WTC11 (cell line): ENCODE measurements around the gene SH2D4B. TPM values are rescaled to one million over a fixed set of nuclear protein-coding genes. Genes with fewer than 3 reads are reported as not detected.

Experiments
- ATAC-seq: fragments of 200-7000 bp; cut with Tn5 transposase; 2 replicates; pipeline ENCODE4 v1.10.0; 2021; ENCODE audit warnings: mild to moderate bottlenecking, moderate library complexity
- CTCF ChIA-PET: fragments of 300-600 bp; sonication (Branson Sonifier 250); formaldehyde crosslinking; loops from one replicate; lab custom pipeline; 2021; ENCODE audit warnings: antibody characterized with exemption; lab: Charles Lee
- POLR2A ChIA-PET: fragments of 350-600 bp; sonication (Branson Sonifier 250); formaldehyde crosslinking; loops from one replicate; lab custom pipeline; 2021; ENCODE audit warnings: antibody characterized with exemption; lab: Charles Lee
- DNase-seq: peaks from one replicate; pipeline ENCODE4 v3.0.0; 2021; ENCODE audit warnings: low spot score
- H3K27ac Mint-ChIP-seq: 2 replicates; pipeline ENCODE4 v1.8.0; 2021; ENCODE audit warnings: mixed read lengths
- H3K27me3 Mint-ChIP-seq: 2 replicates; pipeline ENCODE4 v1.8.0; 2021; ENCODE audit warnings: low read depth, mild to moderate bottlenecking, moderate library complexity, mixed read lengths
- H3K36me3 Mint-ChIP-seq: 2 replicates; pipeline ENCODE4 v1.8.0; 2021; ENCODE audit warnings: mixed read lengths
- H3K4me1 Mint-ChIP-seq: 2 replicates; pipeline ENCODE4 v1.8.0; 2022; ENCODE audit warnings: mixed read lengths
- H3K4me3 Mint-ChIP-seq: 2 replicates; pipeline ENCODE4 v1.8.0; 2021; ENCODE audit warnings: mild to moderate bottlenecking, moderate library complexity, mixed read lengths
- H3K9me3 Mint-ChIP-seq: 2 replicates; pipeline ENCODE4 v1.8.0; 2021; ENCODE audit warnings: mixed read lengths
- ETV6 ChIP-seq: sonication (generic); formaldehyde crosslinking; IDR thresholded peaks from 2 replicates; pipeline ENCODE4 v1.8.1; 2022; ENCODE audit warnings: mild to moderate bottlenecking, missing genetic modification reagents
- FOXK1 ChIP-seq: sonication (generic); formaldehyde crosslinking; IDR thresholded peaks from 2 replicates; pipeline ENCODE4 v1.8.0; 2022; ENCODE audit warnings: mild to moderate bottlenecking, moderate library complexity, missing genetic modification reagents
- GRHL2 ChIP-seq: fragments of 250-450 bp; sonication (Bioruptor Pico); IDR thresholded peaks from 2 replicates; pipeline ENCODE4 v1.8.0; 2022; ENCODE audit warnings: mild to moderate bottlenecking, moderate library complexity; ENCODE audit not compliant: insufficient replicate concordance, severe bottlenecking
- IRF1 ChIP-seq: sonication (generic); formaldehyde crosslinking; IDR thresholded peaks from 2 replicates; pipeline ENCODE4 v1.8.0; 2023; ENCODE audit warnings: missing genetic modification reagents
- JAZF1 ChIP-seq: fragments of 250-450 bp; sonication (Bioruptor Pico); IDR thresholded peaks from 2 replicates; pipeline ENCODE4 v1.9.0; 2021; ENCODE audit warnings: moderate library complexity, mild to moderate bottlenecking, inconsistent platforms
- NR2C2 ChIP-seq: sonication (generic); formaldehyde crosslinking; IDR thresholded peaks from 2 replicates; pipeline ENCODE4 v1.8.0; 2022; ENCODE audit warnings: mild to moderate bottlenecking, missing genetic modification reagents
- SMAD3 ChIP-seq: sonication (generic); formaldehyde crosslinking; IDR thresholded peaks from 2 replicates; pipeline ENCODE4 v1.8.0; 2022; ENCODE audit warnings: missing genetic modification reagents, mild to moderate bottlenecking, borderline replicate concordance
- SOX15 ChIP-seq: fragments of 250-450 bp; sonication (Bioruptor Pico); IDR thresholded peaks from 2 replicates; pipeline ENCODE4 v1.9.0; 2021; ENCODE audit warnings: mild to moderate bottlenecking
- STAT6 ChIP-seq: sonication (generic); formaldehyde crosslinking; conservative IDR thresholded peaks from 2 replicates; pipeline ENCODE4 v1.8.1; 2023; ENCODE audit warnings: mild to moderate bottlenecking, low read depth, missing genetic modification reagents, moderate library complexity
- TCF7 ChIP-seq: sonication (generic); formaldehyde crosslinking; IDR thresholded peaks from 2 replicates; pipeline ENCODE4 v1.8.0; 2022; ENCODE audit warnings: mild to moderate bottlenecking, low read depth, missing genetic modification reagents, moderate library complexity
- ZBTB21 ChIP-seq: sonication (generic); formaldehyde crosslinking; IDR thresholded peaks from 2 replicates; pipeline ENCODE4 v1.8.1; 2023; ENCODE audit warnings: mild to moderate bottlenecking, missing genetic modification reagents, borderline replicate concordance
- ZMAT4 ChIP-seq: fragments of 250-450 bp; sonication (Bioruptor Pico); IDR thresholded peaks from 2 replicates; pipeline ENCODE4 v1.9.0; 2021; ENCODE audit warnings: mild to moderate bottlenecking
- ZNF671 ChIP-seq: fragments of 250-450 bp; sonication (Bioruptor Pico); IDR thresholded peaks from 2 replicates; pipeline ENCODE4 v1.8.0; 2021; ENCODE audit warnings: mild to moderate bottlenecking
- total RNA-seq: library from RNA; stranded (reverse); gene quantifications from 3 replicates; pipeline ENCODE4 v1.2.3, GENCODE V29; 2021
- TF ChIP-seq, protein P1 (sequence below): sonication (generic); formaldehyde crosslinking; IDR thresholded peaks from 2 replicates; pipeline ENCODE4 v1.8.1; 2023; ENCODE audit warnings: mild to moderate bottlenecking, missing genetic modification reagents, moderate library complexity
- TF ChIP-seq, protein P2 (sequence below): fragments of 250-450 bp; sonication (Bioruptor Pico); IDR thresholded peaks from 2 replicates; pipeline ENCODE4 v1.8.0; 2021; ENCODE audit warnings: mild to moderate bottlenecking
- TF ChIP-seq, protein P3 (sequence below): sonication (generic); formaldehyde crosslinking; IDR thresholded peaks from 2 replicates; pipeline ENCODE4 v1.8.1; 2022; ENCODE audit warnings: mild to moderate bottlenecking, moderate library complexity, missing genetic modification reagents
- TF ChIP-seq, protein P4 (sequence below): sonication (generic); formaldehyde crosslinking; IDR thresholded peaks from 2 replicates; pipeline ENCODE4 v1.8.0; 2022; ENCODE audit warnings: missing genetic modification reagents

The SH2D4B gene
- total RNA-seq, 1 experiment from 2014 or later = 0.04 TPM

GRCh38 chr10:80670774-80671173, 133.1 kb downstream of the SH2D4B start (continued):
- TF ChIP-seq STAT6 (CRISPR knock-in tag) = no peak
- no peak for TF ChIP-seq TCF7 (CRISPR knock-in tag)

DNA sequence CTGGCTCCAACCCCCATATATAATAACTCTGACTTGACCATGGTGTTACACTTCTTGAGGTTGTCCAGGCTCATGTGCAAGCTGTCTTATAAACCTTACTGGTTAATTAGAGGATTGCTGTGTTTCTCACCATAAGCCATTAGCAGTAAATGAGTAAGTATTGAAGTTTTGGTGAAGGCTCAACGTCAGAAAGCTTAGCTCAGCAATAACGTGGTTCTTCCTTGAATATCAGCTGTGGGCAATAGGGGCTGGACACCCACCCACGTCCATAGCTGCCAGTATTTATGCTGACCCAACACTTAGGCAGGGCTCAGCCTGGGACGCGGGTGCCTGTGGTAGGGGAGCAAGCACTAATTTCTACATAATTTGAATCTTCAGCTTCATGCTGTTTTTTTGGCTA, 134.1 kb downstream of the SH2D4B start:
- Mint-ChIP-seq H3K27me3 (no peaks in the 10 kb centered on the region; the same call in 1 of the 2 replicates), H3K4me1 (no peaks in the 10 kb centered on the region), H3K9me3 (0 out of 2 replicates have a peak, but pooled peaks cover 6% of the 10 kb centered on the region), H3K36me3 (no peaks in the 10 kb centered on the region), H3K27ac (no peak overlapping the region), H3K4me3 (no peak overlapping the region)
- ATAC-seq (no peak), DNase-seq (no peak)
- TF ChIP-seq JAZF1 (CRISPR knock-in tag) = no peak
- TF ChIP-seq NR2C2 (CRISPR knock-in tag) = no peak
- no peak for TF ChIP-seq SMAD3 (CRISPR knock-in tag)
- TF ChIP-seq, protein P1, sequence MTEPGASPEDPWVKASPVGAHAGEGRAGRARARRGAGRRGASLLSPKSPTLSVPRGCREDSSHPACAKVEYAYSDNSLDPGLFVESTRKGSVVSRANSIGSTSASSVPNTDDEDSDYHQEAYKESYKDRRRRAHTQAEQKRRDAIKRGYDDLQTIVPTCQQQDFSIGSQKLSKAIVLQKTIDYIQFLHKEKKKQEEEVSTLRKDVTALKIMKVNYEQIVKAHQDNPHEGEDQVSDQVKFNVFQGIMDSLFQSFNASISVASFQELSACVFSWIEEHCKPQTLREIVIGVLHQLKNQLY (CRISPR knock-in tag) = no peak
- TF ChIP-seq, protein P2, sequence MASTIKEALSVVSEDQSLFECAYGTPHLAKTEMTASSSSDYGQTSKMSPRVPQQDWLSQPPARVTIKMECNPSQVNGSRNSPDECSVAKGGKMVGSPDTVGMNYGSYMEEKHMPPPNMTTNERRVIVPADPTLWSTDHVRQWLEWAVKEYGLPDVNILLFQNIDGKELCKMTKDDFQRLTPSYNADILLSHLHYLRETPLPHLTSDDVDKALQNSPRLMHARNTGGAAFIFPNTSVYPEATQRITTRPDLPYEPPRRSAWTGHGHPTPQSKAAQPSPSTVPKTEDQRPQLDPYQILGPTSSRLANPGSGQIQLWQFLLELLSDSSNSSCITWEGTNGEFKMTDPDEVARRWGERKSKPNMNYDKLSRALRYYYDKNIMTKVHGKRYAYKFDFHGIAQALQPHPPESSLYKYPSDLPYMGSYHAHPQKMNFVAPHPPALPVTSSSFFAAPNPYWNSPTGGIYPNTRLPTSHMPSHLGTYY (CRISPR knock-in tag) = no peak
- TF ChIP-seq ZMAT4 (CRISPR knock-in tag) = no peak
- TF ChIP-seq FOXK1 (CRISPR knock-in tag) = no peak
- TF ChIP-seq, protein P3, sequence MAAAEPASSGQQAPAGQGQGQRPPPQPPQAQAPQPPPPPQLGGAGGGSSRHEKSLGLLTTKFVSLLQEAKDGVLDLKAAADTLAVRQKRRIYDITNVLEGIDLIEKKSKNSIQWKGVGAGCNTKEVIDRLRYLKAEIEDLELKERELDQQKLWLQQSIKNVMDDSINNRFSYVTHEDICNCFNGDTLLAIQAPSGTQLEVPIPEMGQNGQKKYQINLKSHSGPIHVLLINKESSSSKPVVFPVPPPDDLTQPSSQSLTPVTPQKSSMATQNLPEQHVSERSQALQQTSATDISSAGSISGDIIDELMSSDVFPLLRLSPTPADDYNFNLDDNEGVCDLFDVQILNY = no peak
- no peak for TF ChIP-seq ZBTB21
- no peak for TF ChIP-seq ZNF671 (CRISPR knock-in tag)
- no peak for TF ChIP-seq SOX15
- TF ChIP-seq, protein P4, sequence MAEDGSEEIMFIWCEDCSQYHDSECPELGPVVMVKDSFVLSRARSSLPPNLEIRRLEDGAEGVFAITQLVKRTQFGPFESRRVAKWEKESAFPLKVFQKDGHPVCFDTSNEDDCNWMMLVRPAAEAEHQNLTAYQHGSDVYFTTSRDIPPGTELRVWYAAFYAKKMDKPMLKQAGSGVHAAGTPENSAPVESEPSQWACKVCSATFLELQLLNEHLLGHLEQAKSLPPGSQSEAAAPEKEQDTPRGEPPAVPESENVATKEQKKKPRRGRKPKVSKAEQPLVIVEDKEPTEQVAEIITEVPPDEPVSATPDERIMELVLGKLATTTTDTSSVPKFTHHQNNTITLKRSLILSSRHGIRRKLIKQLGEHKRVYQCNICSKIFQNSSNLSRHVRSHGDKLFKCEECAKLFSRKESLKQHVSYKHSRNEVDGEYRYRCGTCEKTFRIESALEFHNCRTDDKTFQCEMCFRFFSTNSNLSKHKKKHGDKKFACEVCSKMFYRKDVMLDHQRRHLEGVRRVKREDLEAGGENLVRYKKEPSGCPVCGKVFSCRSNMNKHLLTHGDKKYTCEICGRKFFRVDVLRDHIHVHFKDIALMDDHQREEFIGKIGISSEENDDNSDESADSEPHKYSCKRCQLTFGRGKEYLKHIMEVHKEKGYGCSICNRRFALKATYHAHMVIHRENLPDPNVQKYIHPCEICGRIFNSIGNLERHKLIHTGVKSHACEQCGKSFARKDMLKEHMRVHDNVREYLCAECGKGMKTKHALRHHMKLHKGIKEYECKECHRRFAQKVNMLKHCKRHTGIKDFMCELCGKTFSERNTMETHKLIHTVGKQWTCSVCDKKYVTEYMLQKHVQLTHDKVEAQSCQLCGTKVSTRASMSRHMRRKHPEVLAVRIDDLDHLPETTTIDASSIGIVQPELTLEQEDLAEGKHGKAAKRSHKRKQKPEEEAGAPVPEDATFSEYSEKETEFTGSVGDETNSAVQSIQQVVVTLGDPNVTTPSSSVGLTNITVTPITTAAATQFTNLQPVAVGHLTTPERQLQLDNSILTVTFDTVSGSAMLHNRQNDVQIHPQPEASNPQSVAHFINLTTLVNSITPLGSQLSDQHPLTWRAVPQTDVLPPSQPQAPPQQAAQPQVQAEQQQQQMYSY (CRISPR knock-in tag) = no peak
- no peak for TF ChIP-seq ETV6
- no peak for TF ChIP-seq GRHL2 (CRISPR knock-in tag)
- TF ChIP-seq IRF1 = no peak
- ChIA-PET CTCF (interaction anchor here (0.9 to 3.1 kb wide), 3 partner anchors 8 to 76 kb away, joined by 3 to 30 read pairs (median 12); no protein-coding TSS in a partner anchor), POLR2A (interaction anchor here (0.6 kb wide), 2 partner anchors 385 to 882 kb away, joined by 3 to 4 read pairs; no protein-coding TSS in a partner anchor)
